ENCODE data around the gene PADI4.

Gene PADI4

DNA sequence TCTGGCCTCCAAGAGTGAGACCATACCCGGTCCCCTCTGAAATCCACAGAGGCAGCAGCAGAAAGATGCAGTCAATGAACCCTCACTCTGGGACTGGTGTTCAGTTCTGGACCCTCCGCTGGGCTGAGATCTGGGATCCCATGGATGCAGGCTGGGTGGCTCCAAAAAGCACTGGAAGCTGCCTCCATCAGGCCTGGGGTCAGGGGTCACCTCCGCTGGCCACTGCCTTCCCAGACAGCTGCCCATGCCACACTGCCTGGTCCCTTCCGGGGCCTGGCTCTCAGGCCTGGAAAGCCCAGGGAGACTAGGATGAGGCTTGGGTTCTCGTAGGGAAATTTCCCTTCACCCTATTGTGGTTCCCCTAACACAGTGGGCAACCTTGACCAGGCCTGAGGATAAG is 21.4 kb upstream of the PADI4 start:
- H3K27ac ChIP-seq (ENCODE audit: low read depth, low read length, severe bottlenecking) = no peak overlapping the region

DNA sequence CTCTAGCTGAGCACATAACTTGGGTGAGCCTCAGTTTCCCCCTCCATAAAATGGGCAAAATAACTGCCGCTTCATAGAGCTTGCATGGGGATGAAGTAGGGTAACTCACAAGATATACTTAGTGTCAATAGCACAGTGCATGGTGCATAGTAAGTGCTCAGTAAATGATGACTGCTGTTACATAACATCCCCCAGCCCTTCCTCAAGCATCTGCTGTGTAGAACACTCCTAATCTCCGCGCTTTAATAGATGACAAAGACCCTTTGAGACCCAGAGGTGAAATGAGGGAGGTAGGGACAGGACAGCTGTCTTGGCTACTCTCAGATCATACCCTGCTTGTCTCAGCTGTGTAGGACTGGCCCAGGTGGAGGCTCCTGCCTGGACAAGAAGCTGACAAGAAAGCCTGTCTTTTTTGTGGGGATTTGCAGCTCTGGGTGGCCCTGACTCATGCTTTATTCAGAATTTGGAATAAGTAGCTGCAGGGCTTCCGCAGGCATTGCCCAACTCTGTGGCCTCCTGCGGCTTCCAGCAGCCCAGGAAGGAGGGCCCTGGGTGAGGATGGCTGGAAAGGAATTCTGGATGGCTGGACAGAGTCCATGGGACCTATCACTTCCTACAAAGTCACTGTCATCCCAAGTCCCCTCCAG is 20.7 kb upstream of the PADI4 start:
- Histone ChIP-seq H3K9me3 (ENCODE audit: control insufficient read depth, low read length) (no peaks in the 10 kb centered on the region), H3K4me1 (ENCODE audit: control insufficient read depth, insufficient read depth, low read length, poor library complexity, severe bottlenecking) (peaks cover 11% of the 10 kb centered on the region), H3K27ac (ENCODE audit: low read depth, low read length, severe bottlenecking) (no peak overlapping the region), H3K36me3 (ENCODE audit: control insufficient read depth, insufficient read depth, low read length) (no peaks in the 10 kb centered on the region), H3K4me3 (ENCODE audit: extremely low read depth, insufficient read depth, low read length, poor library complexity, severe bottlenecking) (no peak overlapping the region)
- 90 to 95% methylated on average over 3 to 4 of the region's 5 CpGs for WGBS, 2 experiments (ENCODE audit: insufficient coverage in 2 of 2)

More for the DNA sequence above, 21.4 kb upstream of the PADI4 start:
- Histone ChIP-seq H3K4me1 (ENCODE audit: control insufficient read depth, insufficient read depth, low read length, poor library complexity, severe bottlenecking) (peaks cover 11% of the 10 kb centered on the region), H3K4me3 (ENCODE audit: extremely low read depth, insufficient read depth, low read length, poor library complexity, severe bottlenecking) (no peak overlapping the region), H3K36me3 (ENCODE audit: control insufficient read depth, insufficient read depth, low read length) (no peaks in the 10 kb centered on the region), H3K9me3 (ENCODE audit: control insufficient read depth, low read length) (no peaks in the 10 kb centered on the region)
- WGBS, 2 experiments (ENCODE audit: insufficient coverage in 2 of 2) = 69 to 81% methylated on average over 3 to 4 of the region's 5 CpGs

DNA sequence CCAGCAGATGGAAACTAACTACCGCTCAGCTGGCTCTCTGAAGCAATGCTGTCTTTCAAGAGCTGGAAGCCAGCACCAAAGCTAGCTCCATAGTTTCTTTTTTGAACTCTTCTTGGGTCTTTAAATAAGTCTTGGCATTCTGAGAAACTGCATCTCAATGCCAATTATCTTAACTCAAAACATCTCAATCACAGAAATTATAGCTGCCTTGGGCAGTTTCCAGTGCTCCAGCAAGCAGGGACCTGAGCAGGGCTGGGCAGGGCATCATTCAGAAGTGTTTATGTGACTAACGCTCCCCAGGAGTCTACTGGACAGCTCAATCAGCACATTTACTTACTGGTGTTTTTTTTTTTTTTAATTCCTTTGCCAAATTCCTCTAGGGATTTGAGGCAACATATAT is 18.3 kb upstream of the PADI4 start:
- 93 to 100% methylated on average over 1 to 2 of the region's 2 CpGs for WGBS, 2 experiments (ENCODE audit: insufficient coverage in 2 of 2)
- Histone ChIP-seq H3K4me1 (ENCODE audit: control insufficient read depth, insufficient read depth, low read length, poor library complexity, severe bottlenecking) (peaks cover 11% of the 10 kb centered on the region), H3K27ac (ENCODE audit: low read depth, low read length, severe bottlenecking) (peak overlapping the region; percentile 5), H3K36me3 (ENCODE audit: control insufficient read depth, insufficient read depth, low read length) (no peaks in the 10 kb centered on the region), H3K9me3 (ENCODE audit: control insufficient read depth, low read length) (no peaks in the 10 kb centered on the region), H3K4me3 (ENCODE audit: extremely low read depth, insufficient read depth, low read length, poor library complexity, severe bottlenecking) (no peak overlapping the region)

DNA sequence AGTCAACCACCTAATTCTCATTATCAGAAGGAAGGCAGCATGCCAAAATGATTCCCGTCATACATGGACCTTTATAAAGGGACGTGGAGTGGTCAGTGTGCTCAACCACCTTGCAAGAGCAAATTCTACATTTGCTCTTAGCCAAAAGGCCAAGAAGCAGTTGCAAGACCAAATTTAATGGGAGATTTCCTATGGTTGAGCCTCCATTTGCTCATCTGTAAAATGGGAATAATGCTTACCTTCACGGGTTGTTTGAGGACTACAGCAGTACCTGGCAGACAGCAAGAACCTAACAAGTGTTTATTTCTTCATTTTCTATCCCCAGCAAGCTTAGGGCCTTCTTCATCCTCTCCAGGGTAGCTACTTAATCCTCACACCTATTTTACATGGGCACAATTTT is 17.4 kb upstream of the PADI4 start:
- WGBS, 2 experiments (ENCODE audit: insufficient coverage in 2 of 2) = 93 to 97% methylated on average over 3 of the region's 3 CpGs

DNA sequence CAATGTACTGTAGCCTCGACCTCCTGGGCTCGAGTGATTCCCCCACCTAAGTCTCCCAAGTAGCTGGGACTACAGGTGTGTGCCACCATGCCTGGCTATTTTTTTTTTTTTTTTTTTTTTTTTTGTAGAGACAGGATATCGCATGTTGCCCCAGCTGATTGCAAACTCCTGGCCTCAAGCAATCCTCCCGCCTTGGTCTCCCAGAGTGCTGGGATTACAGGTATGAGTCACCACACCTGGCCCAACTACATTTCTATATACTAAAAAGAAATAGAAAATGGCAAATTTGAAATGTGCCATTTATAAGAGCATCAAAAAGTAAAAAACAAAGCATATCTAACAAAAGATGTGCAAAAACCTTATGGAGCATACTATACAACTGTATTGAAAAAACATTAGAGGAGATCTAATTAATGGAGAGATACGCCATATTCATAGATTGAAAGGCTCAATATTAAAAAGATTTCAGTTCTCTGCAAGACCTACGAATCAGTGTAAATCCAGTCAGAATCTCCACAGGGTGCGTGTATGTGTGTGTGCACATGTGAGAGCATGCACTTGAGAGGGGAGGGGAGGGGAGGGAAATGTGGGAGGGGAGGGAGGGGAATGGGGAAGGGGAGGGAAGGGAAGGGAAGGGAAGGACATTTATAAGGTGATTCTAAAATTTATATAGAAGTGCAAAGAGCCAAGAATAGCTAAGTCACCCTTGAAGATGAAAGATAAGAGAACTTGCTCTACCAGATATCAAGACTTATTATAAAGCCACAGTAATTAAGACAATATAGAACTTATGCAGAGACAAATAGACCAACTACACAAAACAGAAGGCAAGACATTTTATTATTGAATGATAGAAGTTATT is 15.5 kb upstream of the PADI4 start:
- peaks cover 7% of the 10 kb centered on the region for H3K4me1 ChIP-seq (ENCODE audit: control insufficient read depth, insufficient read depth, low read length, poor library complexity, severe bottlenecking)
- no peaks in the 10 kb centered on the region for H3K9me3 ChIP-seq (ENCODE audit: control insufficient read depth, low read length)
- no peak overlapping the region for H3K27ac ChIP-seq (ENCODE audit: low read depth, low read length, severe bottlenecking)
- H3K36me3 ChIP-seq (ENCODE audit: control insufficient read depth, insufficient read depth, low read length) = no peaks in the 10 kb centered on the region
- no peak overlapping the region for H3K4me3 ChIP-seq (ENCODE audit: extremely low read depth, insufficient read depth, low read length, poor library complexity, severe bottlenecking)
- WGBS, 2 experiments (ENCODE audit: insufficient coverage in 2 of 2) = 74% methylated on average over 3 of the region's 7 CpGs; no CpG with 5 or more reads in 1 of the 2 experiments

More for the DNA sequence above, 17.4 kb upstream of the PADI4 start:
- H3K27ac ChIP-seq (ENCODE audit: low read depth, low read length, severe bottlenecking) = no peak overlapping the region
- no peaks in the 10 kb centered on the region for H3K9me3 ChIP-seq (ENCODE audit: control insufficient read depth, low read length)
- H3K4me3 ChIP-seq (ENCODE audit: extremely low read depth, insufficient read depth, low read length, poor library complexity, severe bottlenecking) = no peak overlapping the region
- no peaks in the 10 kb centered on the region for H3K36me3 ChIP-seq (ENCODE audit: control insufficient read depth, insufficient read depth, low read length)
- H3K4me1 ChIP-seq (ENCODE audit: control insufficient read depth, insufficient read depth, low read length, poor library complexity, severe bottlenecking) = peaks cover 11% of the 10 kb centered on the region

DNA sequence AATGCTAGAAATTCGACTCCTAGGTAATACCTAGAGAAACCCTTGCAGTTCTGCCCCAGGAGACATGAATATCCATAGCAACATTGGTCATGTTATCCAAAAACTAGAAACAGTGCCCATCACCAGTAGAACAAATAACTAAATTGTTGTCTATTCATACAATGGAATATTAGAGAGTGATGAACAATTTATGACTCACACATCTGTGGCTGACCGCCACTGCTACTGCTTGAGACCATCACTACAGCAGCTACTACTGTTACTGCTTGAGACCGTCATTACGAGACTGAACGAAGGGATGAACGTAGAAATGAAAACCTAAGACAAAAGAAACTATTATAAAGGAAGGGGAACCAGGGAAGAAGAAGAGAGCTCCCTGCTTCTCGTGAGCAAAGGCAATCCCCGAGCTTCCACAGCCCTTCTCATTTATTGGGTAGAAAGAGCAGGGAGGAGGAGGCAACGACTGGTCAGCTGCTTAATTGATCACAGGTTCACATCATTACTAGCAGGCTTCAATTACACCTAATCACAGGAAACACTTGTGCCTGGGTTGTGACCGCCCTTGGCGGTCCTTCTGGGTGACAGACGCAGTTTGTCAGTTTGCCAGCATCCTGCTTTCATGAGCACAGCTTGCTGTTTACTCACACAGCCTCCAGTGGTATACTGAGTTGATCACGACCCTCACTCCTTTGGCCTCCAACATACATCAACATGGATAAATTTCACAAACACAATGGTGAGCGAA is 14.1 kb upstream of the PADI4 start:
- peaks cover 7% of the 10 kb centered on the region for H3K4me1 ChIP-seq (ENCODE audit: control insufficient read depth, insufficient read depth, low read length, poor library complexity, severe bottlenecking)
- H3K9me3 ChIP-seq (ENCODE audit: control insufficient read depth, low read length) = no peaks in the 10 kb centered on the region
- no peaks in the 10 kb centered on the region for H3K36me3 ChIP-seq (ENCODE audit: control insufficient read depth, insufficient read depth, low read length)
- WGBS, 2 experiments (ENCODE audit: insufficient coverage in 2 of 2) = 60 to 89% methylated on average over 6 to 9 of the region's 14 CpGs
- no peak overlapping the region for H3K4me3 ChIP-seq (ENCODE audit: extremely low read depth, insufficient read depth, low read length, poor library complexity, severe bottlenecking)
- no peak overlapping the region for H3K27ac ChIP-seq (ENCODE audit: low read depth, low read length, severe bottlenecking)

DNA sequence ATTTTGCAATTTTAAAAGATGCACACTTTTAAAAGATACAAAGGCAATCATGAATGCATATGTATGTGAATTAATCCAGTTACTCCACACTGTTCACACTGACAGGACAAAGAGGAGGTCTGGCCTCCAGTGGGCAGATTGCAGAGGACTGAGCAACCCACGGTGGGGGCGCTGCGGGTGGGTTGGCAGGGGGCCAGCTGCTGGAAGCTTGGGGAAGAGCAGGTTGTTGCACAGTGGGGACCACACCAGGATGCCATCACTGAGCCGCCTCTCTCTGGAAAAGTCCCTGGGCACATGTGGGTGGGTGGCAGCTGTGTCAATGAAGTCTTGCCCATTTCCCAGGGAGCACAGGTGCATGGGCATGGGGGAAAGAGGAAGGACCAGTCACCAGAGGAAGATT is 12.7 kb upstream of the PADI4 start:
- Histone ChIP-seq H3K36me3 (ENCODE audit: control insufficient read depth, insufficient read depth, low read length) (no peaks in the 10 kb centered on the region), H3K4me1 (ENCODE audit: control insufficient read depth, insufficient read depth, low read length, poor library complexity, severe bottlenecking) (no peaks in the 10 kb centered on the region), H3K9me3 (ENCODE audit: control insufficient read depth, low read length) (no peaks in the 10 kb centered on the region), H3K27ac (ENCODE audit: low read depth, low read length, severe bottlenecking) (no peak overlapping the region), H3K4me3 (ENCODE audit: extremely low read depth, insufficient read depth, low read length, poor library complexity, severe bottlenecking) (no peak overlapping the region)
- WGBS, 2 experiments (ENCODE audit: insufficient coverage in 2 of 2) = 83 to 91% methylated on average over 4 of the region's 4 CpGs

DNA sequence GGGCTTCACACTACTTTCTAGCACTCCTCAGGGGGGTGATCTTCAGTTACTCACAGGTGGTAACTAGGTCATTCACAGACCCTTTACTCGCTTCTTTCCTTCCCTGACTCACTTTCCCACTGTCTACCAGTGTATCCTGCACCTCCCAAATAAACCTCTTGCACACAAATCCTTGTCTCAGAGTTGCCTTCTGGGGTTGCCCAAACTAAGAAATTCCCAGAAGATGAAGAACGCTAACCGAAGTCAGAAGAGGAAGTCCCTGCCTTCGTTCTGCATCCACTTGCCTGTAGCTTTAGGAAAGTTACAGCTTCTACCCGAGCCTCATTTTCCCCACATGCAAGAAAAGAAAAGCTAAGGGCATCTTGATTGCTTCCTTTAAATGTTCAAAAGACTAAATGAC is 11.9 kb upstream of the PADI4 start:
- Histone ChIP-seq H3K27ac (ENCODE audit: low read depth, low read length, severe bottlenecking) (no peak overlapping the region), H3K36me3 (ENCODE audit: control insufficient read depth, insufficient read depth, low read length) (no peaks in the 10 kb centered on the region), H3K4me1 (ENCODE audit: control insufficient read depth, insufficient read depth, low read length, poor library complexity, severe bottlenecking) (no peaks in the 10 kb centered on the region), H3K9me3 (ENCODE audit: control insufficient read depth, low read length) (peaks cover 3% of the 10 kb centered on the region), H3K4me3 (ENCODE audit: extremely low read depth, insufficient read depth, low read length, poor library complexity, severe bottlenecking) (no peak overlapping the region)
- WGBS, 2 experiments (ENCODE audit: insufficient coverage in 2 of 2) = 88 to 98% methylated on average over 4 to 5 of the region's 5 CpGs

DNA sequence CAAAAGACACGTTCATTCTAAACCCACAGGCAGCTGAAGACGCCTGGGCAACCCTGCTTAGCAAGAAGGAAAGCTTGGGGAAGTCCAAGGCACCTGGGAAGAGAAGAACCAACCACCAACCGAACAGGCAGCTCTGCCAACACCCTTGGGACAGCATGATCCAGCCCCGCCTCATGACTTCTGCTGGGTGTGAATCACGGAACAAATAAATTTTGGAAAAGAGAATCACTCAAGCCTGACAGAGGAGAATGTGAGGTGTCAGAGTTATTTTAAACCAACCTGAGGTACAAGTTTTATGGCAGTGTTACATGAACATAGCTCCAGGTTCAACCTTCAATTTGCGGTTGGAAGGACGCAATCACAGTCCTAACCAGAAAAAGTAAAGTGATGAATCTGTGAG is 10.0 kb upstream of the PADI4 start:
- Histone ChIP-seq H3K4me1 (ENCODE audit: control insufficient read depth, insufficient read depth, low read length, poor library complexity, severe bottlenecking) (no peaks in the 10 kb centered on the region), H3K9me3 (ENCODE audit: control insufficient read depth, low read length) (peaks cover 18% of the 10 kb centered on the region), H3K4me3 (ENCODE audit: extremely low read depth, insufficient read depth, low read length, poor library complexity, severe bottlenecking) (no peak overlapping the region), H3K36me3 (ENCODE audit: control insufficient read depth, insufficient read depth, low read length) (no peaks in the 10 kb centered on the region), H3K27ac (ENCODE audit: low read depth, low read length, severe bottlenecking) (no peak overlapping the region)
- 90% methylated on average over 5 to 7 of the region's 7 CpGs for WGBS, 2 experiments (ENCODE audit: insufficient coverage in 2 of 2)

DNA sequence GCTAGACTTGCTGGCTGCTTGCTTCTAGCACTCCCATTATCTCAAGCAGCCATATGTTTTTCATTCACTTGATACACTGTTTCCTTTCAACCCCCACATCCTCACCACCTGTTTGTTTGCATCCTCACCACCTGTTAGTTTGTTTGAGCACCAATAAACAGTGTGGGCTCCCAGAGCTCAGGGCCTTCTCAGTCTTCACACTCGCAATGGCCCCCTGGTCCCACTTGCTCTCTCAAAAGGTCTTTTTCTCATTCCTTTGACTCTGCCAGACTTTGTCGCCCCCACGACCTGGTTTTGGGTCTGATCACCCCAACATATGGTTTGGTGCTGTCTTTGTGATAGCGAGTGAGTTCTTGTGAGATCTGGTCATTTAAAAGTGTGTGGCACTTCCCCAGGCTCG is 6.2 kb upstream of the PADI4 start:
- Histone ChIP-seq H3K27ac (ENCODE audit: low read depth, low read length, severe bottlenecking) (no peak overlapping the region), H3K4me1 (ENCODE audit: control insufficient read depth, insufficient read depth, low read length, poor library complexity, severe bottlenecking) (peaks cover 4% of the 10 kb centered on the region), H3K36me3 (ENCODE audit: control insufficient read depth, insufficient read depth, low read length) (no peaks in the 10 kb centered on the region), H3K9me3 (ENCODE audit: control insufficient read depth, low read length) (peaks cover 18% of the 10 kb centered on the region), H3K4me3 (ENCODE audit: extremely low read depth, insufficient read depth, low read length, poor library complexity, severe bottlenecking) (no peak overlapping the region)
- WGBS, 2 experiments (ENCODE audit: insufficient coverage in 2 of 2) = 86 to 88% methylated on average over 2 to 3 of the region's 5 CpGs
